Esophagus muscularis mucosa (tissue), 4 donors: ENCODE measurements around the gene PI4K2B. TPM values are rescaled to one million over a fixed set of nuclear protein-coding genes. Genes with fewer than 3 reads are reported as not detected.
"Not testable (repeated sequence)": the region's sequence is repeated elsewhere in the genome, so short reads cannot be mapped to it uniquely, and the experiment has no call there.

Source experiments
- DNase-seq: peaks from one replicate; pipeline ENCODE4 v3.0.0-alpha.2; 2017; ENCODE audit errors: extremely low spot score
- H3K27ac ChIP-seq, 4 donors: fragments of 200-600 bp; sonication (generic); replicated peaks in 1 of 4; 1 replicate in 3 of 4; 2 replicates in 1 of 4; pipeline ENCODE4 v1.5.1; 2016 to 2019; ENCODE audit warnings: mild to moderate bottlenecking in 1 of 4
- H3K27me3 ChIP-seq, 4 donors: fragments of 200-600 bp; sonication (generic); one replicate each; pipeline versions ENCODE4 v1.5.1 to v1.6.0; 2016 to 2019
- H3K36me3 ChIP-seq, 4 donors: fragments of 200-600 bp; sonication (generic); one replicate each; pipeline ENCODE4 v1.5.1; 2016 to 2019
- H3K4me1 ChIP-seq, 4 donors: fragments of 200-600 bp; sonication (generic); one replicate each; pipeline ENCODE4 v1.5.1; 2016 to 2019
- H3K4me3 ChIP-seq, 4 donors: fragments of 200-600 bp; sonication (generic); 1 replicate in 2 of 4; 2 replicates in 2 of 4; pipeline ENCODE4 v1.5.1; 2016 to 2019; ENCODE audit warnings: mild to moderate bottlenecking in 4 of 4, moderate library complexity in 1 of 4
- H3K9me3 ChIP-seq, 4 donors: fragments of 200-600 bp; sonication (generic); 1 replicate in 3 of 4; 2 replicates in 1 of 4; pipeline ENCODE4 v1.5.1; 2016 to 2019
- EP300 ChIP-seq: sonication (generic); formaldehyde crosslinking; IDR thresholded peaks from one replicate; pipeline ENCODE4 v1.6.1; 2017; ENCODE audit warnings: antibody characterized with exemption
- POLR2A ChIP-seq: fragments of 450-650 bp; IDR thresholded peaks from one replicate; pipeline ENCODE4 v1.6.1; 2017; ENCODE audit warnings: antibody characterized with exemption, moderate library complexity, mild to moderate bottlenecking, low read depth
- POLR2AphosphoS5 ChIP-seq, 2 donors: sonication (generic); formaldehyde crosslinking; IDR thresholded peaks; one replicate each; pipeline ENCODE4 v1.6.1; 2017; ENCODE audit warnings: antibody characterized with exemption in 2 of 2
- WGBS: methylation state at CpG from one replicate; pipeline ENCODE4 v1.1.5; 2018; 5-methylcytosine and 5-hydroxymethylcytosine counted together
- intact Hi-C: fragments of 100-400 bp; cut with DNase I; formaldehyde crosslinking; loops from one replicate; pipeline ENCODE4 v1.15.1; 2023
- total RNA-seq, 4 donors: library from RNA; depleted of rRNA; stranded (reverse); fragments of >200 nt; gene quantifications; one replicate each; pipeline versions ENCODE4 v1.1.0 to v1.2.1, GENCODE V29; 2016
- TF ChIP-seq, protein P1 (sequence below), 3 experiments: fragments of 200-600 bp in 2 of 3; fragments of 450-650 bp in 1 of 3; sonication (generic) in 2 of 3; IDR thresholded peaks; one replicate each; pipeline ENCODE4 v1.5.1; 2017 to 2019; ENCODE audit warnings: antibody characterized with exemption in 3 of 3, mild to moderate bottlenecking in 2 of 3, moderate library complexity in 1 of 3

Gene PI4K2B
- total RNA-seq, 4 donors from 2014 or later, result 9.0 to 16.2 (median 12.9) TPM

DNA sequence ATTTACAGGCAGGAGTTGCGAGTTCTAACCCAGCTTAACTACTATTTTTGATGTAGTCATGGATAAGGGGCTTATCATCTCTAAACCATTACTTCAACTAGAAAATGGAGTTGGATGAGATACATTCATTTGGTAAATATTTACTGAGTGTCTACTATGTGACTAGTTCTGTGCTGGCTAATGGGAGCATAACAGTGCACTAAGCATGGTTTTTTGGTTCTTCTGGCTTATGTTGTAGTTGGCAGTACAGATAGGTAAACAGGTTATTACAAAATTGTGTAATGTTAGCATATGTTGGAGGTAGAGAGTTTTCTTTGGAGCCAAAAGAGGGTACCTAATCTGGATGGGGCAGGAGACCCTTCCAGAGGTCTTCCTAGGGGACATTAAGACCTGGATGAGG, 25.8 kb upstream of the PI4K2B start:
- TF ChIP-seq, protein P1, sequence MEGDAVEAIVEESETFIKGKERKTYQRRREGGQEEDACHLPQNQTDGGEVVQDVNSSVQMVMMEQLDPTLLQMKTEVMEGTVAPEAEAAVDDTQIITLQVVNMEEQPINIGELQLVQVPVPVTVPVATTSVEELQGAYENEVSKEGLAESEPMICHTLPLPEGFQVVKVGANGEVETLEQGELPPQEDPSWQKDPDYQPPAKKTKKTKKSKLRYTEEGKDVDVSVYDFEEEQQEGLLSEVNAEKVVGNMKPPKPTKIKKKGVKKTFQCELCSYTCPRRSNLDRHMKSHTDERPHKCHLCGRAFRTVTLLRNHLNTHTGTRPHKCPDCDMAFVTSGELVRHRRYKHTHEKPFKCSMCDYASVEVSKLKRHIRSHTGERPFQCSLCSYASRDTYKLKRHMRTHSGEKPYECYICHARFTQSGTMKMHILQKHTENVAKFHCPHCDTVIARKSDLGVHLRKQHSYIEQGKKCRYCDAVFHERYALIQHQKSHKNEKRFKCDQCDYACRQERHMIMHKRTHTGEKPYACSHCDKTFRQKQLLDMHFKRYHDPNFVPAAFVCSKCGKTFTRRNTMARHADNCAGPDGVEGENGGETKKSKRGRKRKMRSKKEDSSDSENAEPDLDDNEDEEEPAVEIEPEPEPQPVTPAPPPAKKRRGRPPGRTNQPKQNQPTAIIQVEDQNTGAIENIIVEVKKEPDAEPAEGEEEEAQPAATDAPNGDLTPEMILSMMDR (IDR thresholded peaks at IDR 0.05), result no peak
- no peak for TF ChIP-seq POLR2AphosphoS5 (IDR thresholded peaks at IDR 0.05)
- no peak for TF ChIP-seq POLR2A
- no peak for TF ChIP-seq EP300
- DNase-seq, result no peak
- Histone ChIP-seq H3K36me3 (no peaks in the 10 kb centered on the region), H3K4me1 (no peaks in the 10 kb centered on the region), H3K4me3 (no peak overlapping the region), H3K27ac (no peak overlapping the region), H3K27me3 (no peaks in the 10 kb centered on the region), H3K9me3 (peaks cover 0 to 13% (median 6%) of the 10 kb centered on the region in 4 donors)
- intact Hi-C loops, result no loop called here
- WGBS, result 100% methylated on average over 1 of the region's 1 CpG

- no peaks in the 10 kb centered on the region for H3K36me3 ChIP-seq
- no peaks in the 10 kb centered on the region for H3K27me3 ChIP-seq
- TF ChIP-seq, protein P1 (IDR thresholded peaks at IDR 0.05), result no peak
- TF ChIP-seq POLR2A, result no peak
- TF ChIP-seq EP300, result no peak
- no peak for TF ChIP-seq POLR2AphosphoS5 (IDR thresholded peaks at IDR 0.05)
- 95% methylated on average over 1 of the region's 1 CpG for WGBS
- peaks cover 0 to 20% (median 9%) of the 10 kb centered on the region in 4 donors for H3K9me3 ChIP-seq
- no peaks in the 10 kb centered on the region for H3K4me1 ChIP-seq
- H3K4me3 ChIP-seq, result no peak overlapping the region
- H3K27ac ChIP-seq, result no peak overlapping the region
- intact Hi-C loops, result no loop called here
- no peak for DNase-seq
Observed at GRCh38 chr4:25209702-25210101, 24.1 kb upstream of the PI4K2B start.

DNA sequence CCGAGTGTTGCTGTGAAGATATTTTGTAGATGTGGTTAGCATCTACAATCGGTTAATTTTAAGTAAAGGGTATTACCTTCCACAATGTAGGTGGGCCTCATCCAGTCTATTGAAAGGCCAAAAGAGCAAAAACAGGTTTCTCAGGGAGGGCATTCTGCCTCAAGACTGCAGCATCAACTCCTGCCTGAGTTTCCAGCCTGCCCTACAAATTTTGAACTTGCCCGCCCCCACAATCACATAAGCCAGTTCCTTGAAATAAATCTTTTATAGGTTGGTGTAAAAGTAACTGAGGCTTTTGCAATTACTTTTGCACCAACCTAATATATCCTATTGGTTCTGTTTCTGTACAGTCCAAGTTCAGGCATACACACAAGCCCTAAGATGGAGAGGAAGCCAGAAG, 22.1 kb upstream of the PI4K2B start:
- H3K27me3 ChIP-seq, result no peaks in the 10 kb centered on the region
- DNase-seq, result no peak
- H3K4me1 ChIP-seq, result no peaks in the 10 kb centered on the region
- no peaks in the 10 kb centered on the region for H3K36me3 ChIP-seq
- 87% methylated on average over 3 of the region's 3 CpGs for WGBS
- no peak overlapping the region for H3K4me3 ChIP-seq
- intact Hi-C loops, result no loop called here
- peaks cover 0 to 20% (median 9%) of the 10 kb centered on the region in 4 donors for H3K9me3 ChIP-seq
- TF ChIP-seq, protein P1 (IDR thresholded peaks at IDR 0.05), result no peak
- TF ChIP-seq POLR2A, result no peak
- no peak overlapping the region for H3K27ac ChIP-seq

- peaks cover 0 to 20% (median 9%) of the 10 kb centered on the region in 4 donors for H3K9me3 ChIP-seq
- TF ChIP-seq, protein P1 (IDR thresholded peaks at IDR 0.05), result no peak
- TF ChIP-seq POLR2A, result no peak
- TF ChIP-seq EP300, result no peak
- TF ChIP-seq POLR2AphosphoS5 (IDR thresholded peaks at IDR 0.05), result no peak
- no peaks in the 10 kb centered on the region for H3K4me1 ChIP-seq
- 91% methylated on average over 1 of the region's 1 CpG for WGBS
- H3K36me3 ChIP-seq, result no peaks in the 10 kb centered on the region
- no peak for DNase-seq
- no peaks in the 10 kb centered on the region for H3K27me3 ChIP-seq
- no peak overlapping the region for H3K27ac ChIP-seq
- H3K4me3 ChIP-seq, result no peak overlapping the region
- intact Hi-C loops, result no loop called here
Observed at GRCh38 chr4:25212822-25213221, 21.0 kb upstream of the PI4K2B start.

GRCh38 chr4:25213347-25213979, 20.4 kb upstream of the PI4K2B start:
- 92% methylated on average over 3 of the region's 3 CpGs for WGBS
- Histone ChIP-seq H3K9me3 (peaks cover 0 to 20% (median 9%) of the 10 kb centered on the region in 4 donors), H3K36me3 (no peaks in the 10 kb centered on the region), H3K27me3 (no peaks in the 10 kb centered on the region), H3K27ac (no peak overlapping the region), H3K4me3 (no peak overlapping the region), H3K4me1 (no peaks in the 10 kb centered on the region)
- intact Hi-C loops, result no loop called here
- TF ChIP-seq POLR2A (no peak), POLR2AphosphoS5 (IDR thresholded peaks at IDR 0.05) (no peak)
- DNase-seq, result no peak

DNA sequence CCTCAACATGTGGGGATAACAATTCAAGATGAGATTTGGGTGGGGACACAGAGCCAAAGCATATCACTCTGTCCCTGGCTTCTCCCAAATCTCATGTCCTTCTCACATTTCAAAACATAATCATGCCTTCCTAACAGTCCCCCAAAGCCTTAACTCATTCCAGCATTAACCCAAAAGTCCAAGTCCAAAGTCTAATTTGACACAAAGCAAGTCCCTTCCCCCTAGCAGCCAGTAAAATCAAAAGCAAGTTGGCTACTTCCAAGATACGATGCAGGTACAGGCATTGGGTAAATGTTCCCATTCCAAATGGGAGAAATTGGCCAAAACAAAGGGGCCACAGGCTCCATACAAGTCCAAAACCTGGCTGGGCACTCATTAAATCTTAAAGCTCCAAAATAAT, 19.1 kb upstream of the PI4K2B start:
- H3K9me3 ChIP-seq, result peaks cover 0 to 20% (median 9%) of the 10 kb centered on the region in 4 donors
- H3K36me3 ChIP-seq, intact Hi-C loops, H3K27ac ChIP-seq, H3K4me1 ChIP-seq, H3K27me3 ChIP-seq, H3K4me3 ChIP-seq, DNase-seq: not testable (repeated sequence)
- 86% methylated on average over 1 of the region's 1 CpG for WGBS
